Measurements from ENCODE around the gene PIWIL4.
"Not testable (repeated sequence)": the region's sequence is repeated elsewhere in the genome, so short reads cannot be mapped to it uniquely, and the experiment has no call there.

PIWIL4 gene

GRCh38 chr11:94546162-94546470 lies 21.1 kb upstream of the PIWIL4 start:
- no peak for DNase-seq (ENCODE audit: low spot score)
- no peak for TF ChIP-seq CTCF (IDR thresholded peaks at IDR 0.05; ENCODE audit: borderline replicate concordance, control extremely low read depth, extremely low read depth, insufficient read depth, missing control alignments)
- in situ Hi-C loops (cut with MboI; ENCODE audit: low sequenced_read_pairs, unreplicated experiment) = loop anchor here (10.0 kb wide), 1 partner anchor 49 kb away; no protein-coding TSS in a partner anchor

DNA sequence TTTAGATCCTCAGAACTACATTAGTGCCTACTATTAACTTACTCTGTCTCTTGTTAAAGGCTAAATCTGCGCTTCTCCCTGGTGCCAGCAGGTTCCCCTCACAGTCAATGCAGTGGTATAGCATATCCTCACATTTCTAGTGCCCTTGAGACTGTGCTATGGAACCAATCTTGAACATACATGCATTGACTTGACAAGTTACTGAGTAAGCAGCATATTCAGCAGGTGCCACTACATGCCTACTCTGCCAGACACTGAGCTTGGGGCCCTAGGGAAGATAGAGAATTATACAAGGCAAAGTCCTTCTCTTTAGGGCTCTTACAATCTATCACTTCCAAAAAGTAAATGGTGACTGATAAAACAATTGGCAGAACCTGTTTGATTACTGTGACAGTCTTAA lies 20.3 kb upstream of the PIWIL4 start:
- DNase-seq (ENCODE audit: low spot score) = no peak
- TF ChIP-seq CTCF (IDR thresholded peaks at IDR 0.05; ENCODE audit: borderline replicate concordance, control extremely low read depth, extremely low read depth, insufficient read depth, missing control alignments) = no peak
- in situ Hi-C loops (cut with MboI; ENCODE audit: low sequenced_read_pairs, unreplicated experiment) = loop anchor here (10.0 kb wide), 1 partner anchor 48 kb away; no protein-coding TSS in a partner anchor

DNA sequence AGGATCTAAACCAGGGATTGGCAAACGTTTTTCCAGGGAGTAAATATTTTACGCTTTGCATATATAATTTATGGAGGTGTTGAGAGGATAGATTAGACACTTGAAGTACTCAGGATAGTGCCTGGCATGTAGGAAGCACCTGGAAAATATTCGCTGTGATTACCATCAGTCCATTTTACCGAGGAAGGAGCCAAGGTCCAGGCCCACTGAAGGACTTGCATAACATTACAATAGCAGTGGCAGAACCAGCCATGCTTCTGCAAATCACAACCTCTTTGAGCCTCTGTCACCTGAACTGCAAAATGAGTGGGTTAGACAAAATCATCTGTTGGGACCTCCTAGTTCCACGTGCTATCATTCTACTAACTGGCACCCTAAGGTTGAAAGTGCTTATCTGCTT lies 18.0 kb upstream of the PIWIL4 start:
- DNase-seq (ENCODE audit: low spot score) = no peak
- no peak for TF ChIP-seq CTCF (IDR thresholded peaks at IDR 0.05; ENCODE audit: borderline replicate concordance, control extremely low read depth, extremely low read depth, insufficient read depth, missing control alignments)
- in situ Hi-C loops (cut with MboI; ENCODE audit: low sequenced_read_pairs, unreplicated experiment) = loop anchor here (10.0 kb wide), 1 partner anchor 46 kb away; no protein-coding TSS in a partner anchor

- DNase-seq (ENCODE audit: low spot score) = peak; percentile 36
- no peak for TF ChIP-seq CTCF (IDR thresholded peaks at IDR 0.05; ENCODE audit: borderline replicate concordance, control extremely low read depth, extremely low read depth, insufficient read depth, missing control alignments)
- in situ Hi-C loops (cut with MboI; ENCODE audit: low sequenced_read_pairs, unreplicated experiment) = no loop called here
Measured at GRCh38 chr11:94550513-94550912, 16.7 kb upstream of the PIWIL4 start.

GRCh38 chr11:94553938-94554337 lies 13.2 kb upstream of the PIWIL4 start:
- in situ Hi-C loops (cut with MboI; ENCODE audit: low sequenced_read_pairs, unreplicated experiment) = no loop called here
- no peak for TF ChIP-seq CTCF (IDR thresholded peaks at IDR 0.05; ENCODE audit: borderline replicate concordance, control extremely low read depth, extremely low read depth, insufficient read depth, missing control alignments)
- no peak for DNase-seq (ENCODE audit: low spot score)

DNA sequence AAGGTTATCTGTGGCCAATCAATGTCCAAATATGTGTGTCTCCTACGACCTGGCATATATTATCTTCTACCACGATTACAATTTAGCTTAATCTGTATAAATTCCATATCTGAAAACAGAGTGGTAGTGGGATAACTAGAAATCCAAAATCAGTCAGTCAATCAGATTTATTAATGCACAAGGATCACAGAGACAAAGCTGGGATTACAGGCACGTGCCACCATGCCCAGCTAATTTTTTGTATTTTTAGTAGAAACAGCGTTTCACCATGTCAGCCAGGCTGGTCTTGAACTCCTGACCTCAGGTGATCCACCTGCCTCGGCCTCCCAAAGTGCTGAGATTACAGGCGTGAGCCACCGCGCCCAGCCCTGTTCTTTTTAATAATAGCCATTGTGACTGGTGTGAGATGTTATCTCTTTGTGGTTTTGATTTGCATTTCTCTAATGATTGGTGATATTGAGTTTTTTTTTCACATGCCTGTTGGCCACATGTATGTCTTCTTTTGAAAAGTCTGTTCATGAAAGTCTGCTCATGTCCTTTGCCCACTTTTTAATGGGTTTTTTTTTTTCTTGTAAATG lies 11.3 kb upstream of the PIWIL4 start:
- DNase-seq (ENCODE audit: low spot score); in situ Hi-C loops (cut with MboI; ENCODE audit: low sequenced_read_pairs, unreplicated experiment): not testable (repeated sequence)

DNA sequence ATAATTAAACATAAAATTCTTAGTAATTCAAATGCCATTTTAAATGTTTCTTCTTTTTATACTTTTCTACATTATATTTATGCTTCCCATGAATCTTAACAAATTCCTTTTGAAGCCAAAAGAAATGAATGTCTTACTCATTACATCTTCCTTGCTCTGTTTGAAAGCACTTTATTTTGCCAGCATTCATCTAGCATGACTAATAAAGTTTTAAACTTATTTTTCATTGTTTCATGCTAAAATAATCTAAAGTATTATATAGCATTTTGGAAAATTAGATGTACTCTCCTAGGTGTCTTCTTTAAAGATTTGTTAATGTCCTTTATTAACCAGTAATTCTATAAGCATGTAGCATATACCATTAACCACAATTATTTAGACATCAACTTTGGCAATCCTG lies 9.7 kb upstream of the PIWIL4 start:
- DNase-seq (ENCODE audit: low spot score) = no peak
- in situ Hi-C loops (cut with MboI; ENCODE audit: low sequenced_read_pairs, unreplicated experiment) = no loop called here
- TF ChIP-seq CTCF (IDR thresholded peaks at IDR 0.05; ENCODE audit: borderline replicate concordance, control extremely low read depth, extremely low read depth, insufficient read depth, missing control alignments) = no peak

Measured in GM13976 (cell line).